Peyer's patch (tissue), 4 donors: ENCODE measurements around the gene MTUS2. TPM values are rescaled to one million over a fixed set of nuclear protein-coding genes. Genes with fewer than 3 reads are reported as not detected.

Experiments
- DNase-seq, 3 donors: peaks; one replicate each; pipeline ENCODE4 v3.0.0-alpha.2; 2017 to 2019
- H3K27ac ChIP-seq, 4 donors: fragments of 200-600 bp; sonication (generic); one replicate each; pipeline ENCODE4 v1.5.1; 2016 to 2019
- H3K27me3 ChIP-seq, 2 donors: fragments of 200-600 bp; sonication (generic); one replicate each; pipeline ENCODE4 v1.5.1; 2019
- H3K36me3 ChIP-seq, 3 donors: fragments of 200-600 bp; sonication (generic); one replicate each; pipeline ENCODE4 v1.5.1; 2016 to 2019
- H3K4me1 ChIP-seq, 4 donors: fragments of 200-600 bp; sonication (generic); one replicate each; pipeline ENCODE4 v1.5.1; 2016 to 2019
- H3K4me3 ChIP-seq, 4 donors: fragments of 200-600 bp; sonication (generic); 1 replicate in 3 of 4; 2 replicates in 1 of 4; pipeline ENCODE4 v1.5.1; 2016 to 2019; ENCODE audit warnings: mild to moderate bottlenecking in 1 of 4
- H3K9me3 ChIP-seq, 4 donors: fragments of 200-600 bp; sonication (generic); one replicate each; pipeline ENCODE4 v1.5.1; 2016 to 2019; ENCODE audit warnings: mild to moderate bottlenecking in 1 of 4
- POLR2A ChIP-seq, 2 donors: fragments of 450-650 bp; IDR thresholded peaks; one replicate each; pipeline ENCODE4 v1.5.1; 2017; ENCODE audit warnings: antibody characterized with exemption in 2 of 2, mild to moderate bottlenecking in 2 of 2, moderate library complexity in 2 of 2
- total RNA-seq, 4 donors: library from RNA; depleted of rRNA; stranded (reverse); fragments of >200 nt; gene quantifications; one replicate each; pipeline ENCODE4 v1.1.0, GENCODE V29; 2016
- TF ChIP-seq, protein P1 (sequence below), 6 experiments: fragments of 450-650 bp in 4 of 6; fragments of 200-600 bp in 2 of 6; sonication (generic) in 1 of 6; IDR thresholded peaks; one replicate each; pipeline ENCODE4 v1.5.1; 2017 to 2019; ENCODE audit warnings: antibody characterized with exemption in 6 of 6, mild to moderate bottlenecking in 3 of 6, moderate library complexity in 1 of 6

MTUS2 gene
- total RNA-seq, 4 donors from 2014 or later = 0.13 to 0.28 (median 0.18) TPM; not detected in 1

DNA sequence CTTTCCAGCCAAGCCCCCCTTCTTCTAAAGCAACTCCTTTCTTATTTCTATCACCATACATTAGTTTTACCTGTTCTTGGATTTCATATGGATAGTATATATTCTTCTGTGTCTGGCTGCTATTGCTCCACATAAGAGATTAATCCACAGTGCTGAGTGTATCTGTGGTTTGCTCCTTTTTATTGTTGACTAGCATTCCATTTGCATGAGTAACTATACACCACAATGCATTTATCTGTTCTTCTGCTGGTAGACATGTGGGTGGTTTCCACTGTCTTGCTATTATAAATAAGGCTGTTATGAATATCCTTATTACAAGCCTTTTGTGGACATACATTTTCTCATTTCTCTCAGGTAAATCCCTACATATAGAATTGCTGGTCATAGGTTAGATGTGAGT is 637.2 kb downstream of the MTUS2 start:
- DNase-seq = no peak
- Histone ChIP-seq H3K27ac (no peak overlapping the region), H3K27me3 (no peaks in the 10 kb centered on the region), H3K9me3 (no peaks in the 10 kb centered on the region), H3K36me3 (no peaks in the 10 kb centered on the region), H3K4me3 (no peak overlapping the region), H3K4me1 (no peaks in the 10 kb centered on the region)
- TF ChIP-seq POLR2A (IDR thresholded peaks at IDR 0.05) = no peak
- TF ChIP-seq, protein P1, sequence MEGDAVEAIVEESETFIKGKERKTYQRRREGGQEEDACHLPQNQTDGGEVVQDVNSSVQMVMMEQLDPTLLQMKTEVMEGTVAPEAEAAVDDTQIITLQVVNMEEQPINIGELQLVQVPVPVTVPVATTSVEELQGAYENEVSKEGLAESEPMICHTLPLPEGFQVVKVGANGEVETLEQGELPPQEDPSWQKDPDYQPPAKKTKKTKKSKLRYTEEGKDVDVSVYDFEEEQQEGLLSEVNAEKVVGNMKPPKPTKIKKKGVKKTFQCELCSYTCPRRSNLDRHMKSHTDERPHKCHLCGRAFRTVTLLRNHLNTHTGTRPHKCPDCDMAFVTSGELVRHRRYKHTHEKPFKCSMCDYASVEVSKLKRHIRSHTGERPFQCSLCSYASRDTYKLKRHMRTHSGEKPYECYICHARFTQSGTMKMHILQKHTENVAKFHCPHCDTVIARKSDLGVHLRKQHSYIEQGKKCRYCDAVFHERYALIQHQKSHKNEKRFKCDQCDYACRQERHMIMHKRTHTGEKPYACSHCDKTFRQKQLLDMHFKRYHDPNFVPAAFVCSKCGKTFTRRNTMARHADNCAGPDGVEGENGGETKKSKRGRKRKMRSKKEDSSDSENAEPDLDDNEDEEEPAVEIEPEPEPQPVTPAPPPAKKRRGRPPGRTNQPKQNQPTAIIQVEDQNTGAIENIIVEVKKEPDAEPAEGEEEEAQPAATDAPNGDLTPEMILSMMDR (IDR thresholded peaks at IDR 0.05) = no peak

DNA sequence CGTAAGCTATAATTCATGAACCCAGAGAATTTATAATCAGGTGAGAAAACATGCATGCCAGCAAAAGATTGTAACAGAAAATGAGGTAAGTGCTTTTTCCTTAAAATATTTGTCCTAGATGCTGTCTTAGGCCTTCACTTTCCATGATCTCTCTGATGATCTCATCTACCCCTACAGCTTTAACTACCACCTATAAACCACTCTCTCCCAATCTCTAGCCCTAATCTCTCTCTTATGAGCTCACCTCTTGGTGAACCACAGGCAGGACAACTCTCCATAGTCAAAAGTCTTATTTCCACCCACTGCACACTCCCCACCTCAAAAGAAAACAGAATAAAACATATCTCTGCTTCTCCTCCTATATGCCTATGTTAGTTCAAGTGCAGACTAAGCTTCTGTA is 638.3 kb downstream of the MTUS2 start:
- no peak for TF ChIP-seq POLR2A (IDR thresholded peaks at IDR 0.05)
- TF ChIP-seq, protein P1 (IDR thresholded peaks at IDR 0.05) = no peak
- H3K4me1 ChIP-seq = no peaks in the 10 kb centered on the region
- no peaks in the 10 kb centered on the region for H3K36me3 ChIP-seq
- H3K27ac ChIP-seq = no peak overlapping the region
- H3K4me3 ChIP-seq = no peak overlapping the region
- H3K9me3 ChIP-seq = no peaks in the 10 kb centered on the region
- no peaks in the 10 kb centered on the region for H3K27me3 ChIP-seq
- no peak for DNase-seq

GRCh38 chr13:29459813-29460355 is 639.7 kb downstream of the MTUS2 start:
- no peaks in the 10 kb centered on the region for H3K4me1 ChIP-seq
- H3K36me3 ChIP-seq = no peaks in the 10 kb centered on the region
- no peak overlapping the region for H3K27ac ChIP-seq
- no peaks in the 10 kb centered on the region for H3K9me3 ChIP-seq
- TF ChIP-seq, protein P1 (IDR thresholded peaks at IDR 0.05) = no peak
- TF ChIP-seq POLR2A (IDR thresholded peaks at IDR 0.05) = no peak
- no peak for DNase-seq
- H3K4me3 ChIP-seq = no peak overlapping the region
- H3K27me3 ChIP-seq = no peaks in the 10 kb centered on the region

GRCh38 chr13:29464105-29464679 is 644.1 kb downstream of the MTUS2 start:
- no peaks in the 10 kb centered on the region for H3K27me3 ChIP-seq
- DNase-seq = no peak
- no peaks in the 10 kb centered on the region for H3K9me3 ChIP-seq
- no peaks in the 10 kb centered on the region for H3K36me3 ChIP-seq
- no peak overlapping the region for H3K4me3 ChIP-seq
- TF ChIP-seq, protein P1 (IDR thresholded peaks at IDR 0.05) = no peak
- no peak for TF ChIP-seq POLR2A (IDR thresholded peaks at IDR 0.05)
- H3K27ac ChIP-seq = no peak overlapping the region
- no peaks in the 10 kb centered on the region for H3K4me1 ChIP-seq

DNA sequence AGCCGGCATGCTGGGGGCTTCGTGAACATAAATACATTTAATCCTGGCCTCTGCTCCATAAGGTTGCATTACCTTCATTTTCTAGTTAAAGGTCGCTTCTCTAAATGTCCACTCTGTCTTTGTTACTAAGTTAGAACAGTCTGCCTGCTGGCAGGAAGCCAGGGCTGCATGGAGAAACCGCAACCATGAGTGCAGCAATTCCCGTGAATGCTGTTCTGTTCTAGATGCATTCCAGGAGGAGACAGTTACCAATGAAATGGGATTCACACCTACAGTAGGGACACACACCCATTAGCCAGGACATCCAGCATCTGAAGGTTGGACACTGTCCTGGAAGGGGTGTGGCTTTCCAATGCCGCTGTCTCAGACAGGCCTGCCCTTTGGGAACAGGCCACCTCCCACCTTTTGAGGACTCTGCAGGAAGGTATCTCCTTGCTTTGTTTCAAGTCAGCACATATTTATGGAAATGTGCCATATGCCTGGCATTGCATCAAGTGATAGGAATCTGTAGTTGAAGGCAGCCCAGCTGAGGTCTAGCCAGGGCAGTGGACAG is 645.7 kb downstream of the MTUS2 start:
- no peaks in the 10 kb centered on the region for H3K27me3 ChIP-seq
- no peak overlapping the region for H3K4me3 ChIP-seq
- DNase-seq = no peak
- H3K4me1 ChIP-seq = no peaks in the 10 kb centered on the region
- no peaks in the 10 kb centered on the region for H3K9me3 ChIP-seq
- no peak overlapping the region for H3K27ac ChIP-seq
- no peaks in the 10 kb centered on the region for H3K36me3 ChIP-seq
- TF ChIP-seq, protein P1 (IDR thresholded peaks at IDR 0.05) = no peak
- no peak for TF ChIP-seq POLR2A (IDR thresholded peaks at IDR 0.05)
